Upper lobe of left lung (tissue), 6 donors: ENCODE data around the gene ZNF773. TPM values are rescaled to one million over a fixed set of nuclear protein-coding genes. Genes with fewer than 3 reads are reported as not detected.
"Not testable (repeated sequence)": the region's sequence is repeated elsewhere in the genome, so short reads cannot be mapped to it uniquely, and the experiment has no call there.

ENCODE experiments used
- ATAC-seq, 2 donors: fragments of 200-7000 bp; cut with Tn5 transposase; one replicate each; pipeline ENCODE4 v1.9.1; 2022; ENCODE audit warnings: mild to moderate bottlenecking in 2 of 2, moderate library complexity in 2 of 2; ENCODE audit not compliant: low FRiP score in 2 of 2
- DNase-seq, 2 donors: peaks; one replicate each; pipeline ENCODE4 v3.0.0-alpha.2; 2019 to 2020
- H3K27ac ChIP-seq, 4 donors: fragments of 200-600 bp; sonication (generic); one replicate each; pipeline ENCODE4 v1.5.1; 2016 to 2019
- H3K27me3 ChIP-seq, 4 donors: fragments of 200-600 bp; sonication (generic); one replicate each; pipeline ENCODE4 v1.5.1; 2017 to 2019
- H3K36me3 ChIP-seq, 4 donors: fragments of 200-600 bp; sonication (generic); one replicate each; pipeline ENCODE4 v1.5.1; 2016 to 2019
- H3K4me1 ChIP-seq, 4 donors: fragments of 200-600 bp; sonication (generic); one replicate each; pipeline ENCODE4 v1.5.1; 2018 to 2019
- H3K4me3 ChIP-seq, 4 donors: fragments of 200-600 bp; sonication (generic); one replicate each; pipeline ENCODE4 v1.5.1; 2017 to 2019; ENCODE audit warnings: mild to moderate bottlenecking in 2 of 4, moderate library complexity in 1 of 4
- H3K9me3 ChIP-seq, 4 donors: fragments of 200-600 bp; sonication (generic); one replicate each; pipeline ENCODE4 v1.5.1; 2018 to 2019
- CTCF ChIP-seq, 6 experiments: fragments of 450-650 bp in 4 of 6; fragments of 200-600 bp in 2 of 6; sonication (generic) in 2 of 6; IDR thresholded peaks; one replicate each; pipeline ENCODE4 v1.5.1; 2016 to 2019; ENCODE audit warnings: antibody characterized with exemption in 6 of 6
- EP300 ChIP-seq, 4 donors: sonication (generic); formaldehyde crosslinking; IDR thresholded peaks; one replicate each; pipeline ENCODE4 v1.5.1; 2017; ENCODE audit warnings: antibody characterized with exemption in 4 of 4, control low read depth in 2 of 4
- POLR2A ChIP-seq, 4 donors: fragments of 450-650 bp; IDR thresholded peaks; one replicate each; pipeline ENCODE4 v1.5.1; 2016 to 2017; ENCODE audit warnings: antibody characterized with exemption in 4 of 4, mild to moderate bottlenecking in 2 of 4
- POLR2AphosphoS5 ChIP-seq, 2 donors: sonication (generic); formaldehyde crosslinking; IDR thresholded peaks; one replicate each; pipeline ENCODE4 v1.5.1; 2017; ENCODE audit warnings: antibody characterized with exemption in 2 of 2
- WGBS, 2 donors: methylation state at CpG; one replicate each; pipeline ENCODE4 v1.1.5; 2017 to 2018; 5-methylcytosine and 5-hydroxymethylcytosine counted together
- total RNA-seq, 6 donors: library from RNA; depleted of rRNA in 4 of 6; stranded (reverse); fragments of >200 nt in 4 of 6; gene quantifications; one replicate each; pipeline versions ENCODE4 v1.1.0 to v1.2.1, GENCODE V29; 2016 to 2021
- donor health status: DM: no; HTN: no; CAD: no; lungs with moderate emphysema.
- donor health status: DM: no; HTN: yes; CAD: no; lungs with severe emphysema.

Gene ZNF773
- total RNA-seq, result 10 to 100 TPM in 2 of 6 donors, 1 to 10 TPM in 4; 5.0 to 12.5 (median 8.0) TPM

- ATAC-seq (peak; percentile 98 to 100), DNase-seq (peak; percentile 91 to 98)
- peak within 1 kb of the TSS; percentile 83 to 92 (median 90) for H3K27ac ChIP-seq
- TF ChIP-seq POLR2A (IDR thresholded peaks at IDR 0.05) (peak in 3 of 4 donors; percentile 56 to 79 (median 67)), POLR2AphosphoS5 (IDR thresholded peaks at IDR 0.05) (peak; percentile 84 to 92)
- not testable (repeated sequence) for H3K4me1 ChIP-seq, H3K27me3 ChIP-seq
- WGBS, 2 donors, result 2 to 3% methylated on average over 15 to 36 of the region's 69 CpGs
- peaks cover 0 to 28% (median 20%) of the 10 kb centered on the region in 4 donors for H3K9me3 ChIP-seq
- peaks cover 0 to 21% (median 3%) of the 10 kb centered on the region in 4 donors for H3K36me3 ChIP-seq
- H3K4me3 ChIP-seq, result peak within 1 kb of the TSS; percentile 31 to 85 (median 80)
Observed at GRCh38 chr19:57499680-57500395, at the start of gene ZNF773. ZNF773 (plus strand) TSS chr19:57499938; CDS start chr19:57500081, 143 bp downstream.

- Histone ChIP-seq H3K27ac (no peak overlapping the region), H3K27me3 (no peaks in the 10 kb centered on the region), H3K4me3 (no peak overlapping the region), H3K36me3 (no peaks in the 10 kb centered on the region), H3K4me1 (no peaks in the 10 kb centered on the region), H3K9me3 (peaks cover 14 to 54% (median 29%) of the 10 kb centered on the region in 4 donors)
- DNase-seq (no peak), ATAC-seq (no peak)
- whole genome bisulfite sequencing, 2 donors, result 94 to 96% methylated on average over 3 of the region's 3 CpGs
- TF ChIP-seq POLR2A (IDR thresholded peaks at IDR 0.05) (no peak), CTCF (IDR thresholded peaks at IDR 0.05) (no peak), EP300 (IDR thresholded peaks at IDR 0.05) (no peak), POLR2AphosphoS5 (IDR thresholded peaks at IDR 0.05) (no peak)
Observed at GRCh38 chr19:57452307-57452706, 47.4 kb upstream of the ZNF773 start.

GRCh38 chr19:57465680-57466381, 33.9 kb upstream of the ZNF773 start:
- ATAC-seq (no peak), DNase-seq (no peak)
- no peak overlapping the region for H3K4me3 ChIP-seq
- H3K4me1 ChIP-seq, result no peaks in the 10 kb centered on the region
- H3K9me3 ChIP-seq, result peaks cover 57 to 85% (median 78%) of the 10 kb centered on the region in 4 donors
- H3K27me3 ChIP-seq, result no peaks in the 10 kb centered on the region
- 82 to 85% methylated on average over 5 of the region's 5 CpGs for WGBS, 2 donors
- H3K27ac ChIP-seq, result no peak overlapping the region
- H3K36me3 ChIP-seq, result peaks cover 0 to 9% (median 6%) of the 10 kb centered on the region in 4 donors
- TF ChIP-seq CTCF (IDR thresholded peaks at IDR 0.05), result no peak
- TF ChIP-seq POLR2AphosphoS5 (IDR thresholded peaks at IDR 0.05), result no peak
- TF ChIP-seq POLR2A (IDR thresholded peaks at IDR 0.05), result no peak
- no peak for TF ChIP-seq EP300 (IDR thresholded peaks at IDR 0.05)

GRCh38 chr19:57466489-57466888, 33.2 kb upstream of the ZNF773 start:
- peaks cover 59 to 90% (median 80%) of the 10 kb centered on the region in 4 donors for H3K9me3 ChIP-seq
- no peak for DNase-seq
- TF ChIP-seq CTCF (IDR thresholded peaks at IDR 0.05) (no peak), POLR2AphosphoS5 (IDR thresholded peaks at IDR 0.05) (no peak), EP300 (IDR thresholded peaks at IDR 0.05) (no peak)

GRCh38 chr19:57473646-57474045, 26.1 kb upstream of the ZNF773 start:
- ATAC-seq (no peak), DNase-seq (no peak)
- H3K9me3 ChIP-seq, result peaks cover 72 to 89% (median 87%) of the 10 kb centered on the region in 4 donors
- H3K27me3 ChIP-seq, result no peaks in the 10 kb centered on the region
- no peak overlapping the region for H3K27ac ChIP-seq
- no peak overlapping the region for H3K4me3 ChIP-seq
- H3K4me1 ChIP-seq, result peaks cover 7 to 14% (median 9%) of the 10 kb centered on the region in 4 donors
- TF ChIP-seq CTCF (IDR thresholded peaks at IDR 0.05), result no peak
- TF ChIP-seq EP300 (IDR thresholded peaks at IDR 0.05), result no peak
- TF ChIP-seq POLR2A (IDR thresholded peaks at IDR 0.05), result no peak
- TF ChIP-seq POLR2AphosphoS5 (IDR thresholded peaks at IDR 0.05), result no peak
- peaks cover 4 to 36% (median 29%) of the 10 kb centered on the region in 4 donors for H3K36me3 ChIP-seq
- WGBS, 2 donors, result 92 to 100% methylated on average over 4 of the region's 4 CpGs

More at GRCh38 chr19:57466489-57466888, 33.2 kb upstream of the ZNF773 start:
- H3K4me1 ChIP-seq, result no peaks in the 10 kb centered on the region
- H3K36me3 ChIP-seq, result peaks cover 0 to 9% (median 6%) of the 10 kb centered on the region in 4 donors
- no peak overlapping the region for H3K4me3 ChIP-seq
- ATAC-seq, result no peak
- H3K27me3 ChIP-seq, result no peaks in the 10 kb centered on the region
- no peak overlapping the region for H3K27ac ChIP-seq
- 95 to 100% methylated on average over 3 to 5 of the region's 5 CpGs for WGBS, 2 donors
